HTERT RPE-1 (cell line): ENCODE data around the gene MGAT1.

ENCODE experiments used
- in situ Hi-C: fragments of 300-500 bp; cut with MboI; formaldehyde crosslinking; loops from 4 replicates; pipeline ENCODE4 v1.14.3; 2020; ENCODE audit warnings: low sequenced_read_pairs

MGAT1 gene

DNA sequence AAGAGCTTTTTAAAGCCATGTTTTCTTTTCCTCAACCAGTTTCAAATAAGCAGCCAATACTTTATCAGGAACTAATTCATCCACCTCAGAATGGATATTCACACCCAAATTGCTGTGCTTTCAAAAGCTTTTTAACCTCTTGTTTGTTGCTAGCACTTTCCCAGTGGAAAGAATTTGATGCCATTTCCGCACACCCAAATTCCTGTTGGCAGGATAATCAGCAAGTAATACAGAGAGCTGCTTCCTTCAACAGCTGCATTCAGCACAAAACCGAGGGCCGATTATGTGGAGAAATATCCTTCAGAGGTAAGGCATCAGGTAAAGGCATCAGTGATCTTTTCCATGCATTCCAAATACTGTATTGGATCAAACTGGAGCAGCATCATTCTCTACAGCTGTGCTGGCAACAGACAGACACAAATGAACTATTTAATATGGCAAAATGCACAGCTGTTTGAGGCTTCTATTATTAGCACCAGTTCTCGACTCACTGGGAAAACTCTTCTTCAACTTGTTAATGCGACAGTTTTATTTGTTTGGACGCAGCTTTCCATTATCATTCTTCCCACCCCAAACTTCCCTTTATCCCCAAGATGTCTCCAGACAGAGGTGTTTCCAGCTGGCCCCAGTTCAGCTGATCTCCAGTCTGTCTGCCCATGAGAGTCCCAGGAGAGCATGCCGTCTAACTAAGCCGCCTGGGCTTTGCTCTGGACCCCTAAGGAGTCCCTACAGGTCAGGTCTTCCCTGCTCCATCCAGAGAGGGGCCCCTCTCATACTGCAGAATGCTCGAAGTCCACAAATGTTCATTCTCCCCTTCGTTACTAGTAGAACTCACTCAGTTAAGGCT, 22.2 kb upstream of the MGAT1 start:
- in situ Hi-C loops: no loop called here

DNA sequence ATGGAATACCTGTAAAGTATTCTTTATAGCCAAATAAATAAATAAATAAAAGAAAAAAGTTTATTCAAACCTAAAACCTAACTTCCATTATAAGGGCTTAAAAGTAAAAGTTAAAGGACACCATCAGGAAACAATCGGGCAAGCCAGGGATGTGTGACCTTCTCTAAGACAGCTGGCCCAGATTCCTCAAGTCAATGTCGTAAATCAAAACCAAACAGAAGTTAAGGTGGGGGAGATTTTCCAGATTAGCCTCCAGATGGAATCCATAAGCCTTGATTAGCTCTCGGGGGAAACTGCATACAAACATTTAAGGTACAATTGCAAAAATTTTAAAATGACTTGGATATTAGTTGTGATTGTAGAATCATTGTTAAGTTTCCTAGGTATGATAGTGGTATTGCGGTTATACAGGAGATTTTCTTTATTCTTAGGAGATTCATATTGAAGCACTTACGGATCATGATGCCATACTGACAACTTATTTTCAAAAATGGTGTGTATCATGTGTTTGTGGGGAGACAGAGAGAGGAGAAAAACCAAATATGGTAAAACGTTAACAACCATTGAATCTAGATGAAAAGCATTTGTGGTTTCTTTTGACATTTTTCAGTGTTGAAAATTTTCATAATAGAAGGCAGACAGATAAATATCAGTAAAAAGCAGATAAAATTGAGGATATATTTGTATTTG, 21.5 kb upstream of the MGAT1 start:
- in situ Hi-C loops: no loop called here

DNA sequence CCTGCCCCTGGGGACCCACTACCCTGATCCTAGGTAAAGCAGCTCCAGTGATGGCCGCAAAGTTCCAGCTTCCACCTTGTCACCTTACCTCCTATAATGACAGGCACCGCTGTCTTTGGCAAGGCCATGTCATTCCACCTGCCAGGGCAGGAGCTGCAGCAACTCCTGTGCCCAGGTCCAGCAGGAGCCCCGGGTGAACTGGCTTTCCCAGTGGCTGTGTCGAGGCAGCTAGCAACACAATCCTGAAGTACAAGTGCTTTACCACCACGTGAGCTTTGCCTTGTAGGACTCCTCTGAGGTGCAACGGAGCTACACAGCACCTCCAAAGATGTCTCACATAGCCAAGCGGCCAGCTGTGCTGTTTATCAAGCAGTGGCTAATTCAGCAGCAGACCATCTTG, 20.7 kb upstream of the MGAT1 start:
- in situ Hi-C loops: no loop called here

DNA sequence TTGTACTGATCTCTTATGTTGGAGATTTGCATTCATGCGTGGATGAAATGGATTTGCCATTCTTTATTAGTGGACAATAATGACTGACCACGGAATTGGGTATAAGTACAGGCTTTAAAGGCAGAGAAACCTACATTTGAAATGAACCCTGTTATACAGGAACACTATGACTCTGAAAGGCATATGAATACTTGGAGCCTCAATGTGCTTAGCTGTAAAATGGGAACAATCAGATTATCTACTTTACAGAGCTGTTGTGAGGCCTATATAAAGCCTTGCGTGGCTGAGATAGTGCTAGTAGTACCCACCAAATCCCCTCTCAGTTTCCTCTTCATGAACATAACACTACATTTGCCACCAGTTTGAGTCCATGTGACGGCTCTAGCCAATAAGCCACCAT, 18.9 kb upstream of the MGAT1 start:
- in situ Hi-C loops: no loop called here

DNA sequence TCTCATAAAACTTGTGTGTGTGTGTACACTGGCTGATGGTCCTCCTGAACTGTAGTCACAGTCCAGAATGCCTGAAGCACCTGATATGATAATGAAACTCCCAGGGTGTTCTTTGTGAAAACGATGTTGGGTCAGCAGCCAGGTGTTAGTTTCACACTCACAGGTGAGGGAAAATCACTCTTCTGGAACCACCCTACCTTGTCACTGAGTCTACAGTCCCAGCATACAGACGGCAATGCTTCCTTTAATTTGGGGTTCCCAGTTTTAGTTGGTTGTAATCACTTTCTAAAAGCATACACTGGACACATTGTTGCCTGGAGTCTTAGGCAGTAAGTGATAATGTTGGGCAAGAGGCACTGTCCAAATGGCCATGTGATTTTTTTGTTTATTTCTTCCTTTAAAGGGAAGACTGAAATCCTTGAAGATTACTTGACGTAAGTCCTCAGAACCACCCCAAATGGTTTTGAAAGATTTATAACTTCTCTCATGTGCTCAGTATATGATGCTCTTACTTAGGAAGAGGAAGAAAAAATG, 18.2 kb upstream of the MGAT1 start:
- in situ Hi-C loops: no loop called here

DNA sequence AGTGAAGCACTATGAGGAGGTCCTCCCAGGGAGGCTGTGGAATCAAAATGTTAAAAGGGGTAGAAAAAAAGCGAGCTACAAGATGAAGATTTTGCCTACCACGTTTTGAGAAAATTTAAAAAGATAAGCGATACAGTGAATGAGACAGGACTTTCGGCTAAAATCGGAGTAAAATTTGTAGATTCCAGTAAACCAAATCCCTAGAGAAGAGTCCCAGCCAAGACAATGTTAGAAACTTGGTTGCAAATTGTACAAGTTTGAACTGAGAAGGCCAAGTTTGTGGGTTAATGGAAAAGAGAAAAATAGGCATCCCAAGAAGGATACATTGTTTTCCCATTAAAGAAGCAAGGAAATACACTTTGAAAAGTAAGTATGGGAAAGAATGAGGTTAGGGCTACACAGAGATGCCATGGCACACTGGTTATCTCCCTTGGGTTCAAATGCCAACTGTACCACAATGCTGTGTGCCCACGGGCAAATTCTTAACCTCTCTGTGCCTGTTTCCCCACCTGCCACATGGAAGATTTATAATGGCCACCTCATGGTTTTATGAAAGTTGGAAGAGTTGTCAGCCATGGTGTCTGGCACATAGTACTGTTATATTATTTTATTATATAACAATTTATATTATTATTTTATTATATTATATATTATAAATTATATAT, 16.2 kb upstream of the MGAT1 start:
- in situ Hi-C loops: no loop called here

DNA sequence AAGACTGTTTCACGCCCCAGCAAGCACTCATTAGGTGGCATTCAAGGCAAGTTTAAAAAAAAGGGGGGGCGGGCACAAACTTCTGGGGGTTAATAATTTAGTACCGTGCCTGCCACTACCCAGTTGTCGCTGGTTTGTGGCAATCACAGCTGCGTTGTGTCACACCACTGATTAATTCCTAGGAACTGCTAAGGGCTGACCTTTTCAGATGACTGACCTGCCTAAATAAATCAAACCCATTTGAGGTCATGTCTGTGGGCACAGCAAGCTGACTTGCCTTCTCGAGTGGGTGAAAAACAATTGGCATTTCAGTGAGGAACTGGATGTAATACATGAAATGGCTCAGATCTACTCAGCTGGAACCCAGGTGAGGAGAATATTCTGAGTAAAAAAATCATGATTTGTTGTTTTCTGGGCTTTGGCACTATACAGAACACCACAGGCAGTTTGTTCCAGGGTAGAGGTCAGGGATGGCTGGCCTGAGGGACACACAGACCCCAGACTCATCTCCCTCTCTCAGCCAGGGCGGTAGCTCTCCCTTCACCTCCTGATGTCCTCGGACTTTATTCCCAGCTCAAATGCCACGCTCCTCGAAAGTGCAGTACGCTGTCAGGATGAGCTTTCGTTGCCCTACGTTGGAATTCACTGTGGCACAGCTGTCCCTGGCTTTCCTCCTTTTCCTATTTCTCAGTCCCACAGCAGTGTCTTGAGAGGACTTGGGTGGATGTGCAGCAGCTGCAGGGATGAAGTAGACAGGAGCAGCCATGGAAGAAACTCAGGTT, 15.5 kb upstream of the MGAT1 start:
- in situ Hi-C loops: no loop called here

DNA sequence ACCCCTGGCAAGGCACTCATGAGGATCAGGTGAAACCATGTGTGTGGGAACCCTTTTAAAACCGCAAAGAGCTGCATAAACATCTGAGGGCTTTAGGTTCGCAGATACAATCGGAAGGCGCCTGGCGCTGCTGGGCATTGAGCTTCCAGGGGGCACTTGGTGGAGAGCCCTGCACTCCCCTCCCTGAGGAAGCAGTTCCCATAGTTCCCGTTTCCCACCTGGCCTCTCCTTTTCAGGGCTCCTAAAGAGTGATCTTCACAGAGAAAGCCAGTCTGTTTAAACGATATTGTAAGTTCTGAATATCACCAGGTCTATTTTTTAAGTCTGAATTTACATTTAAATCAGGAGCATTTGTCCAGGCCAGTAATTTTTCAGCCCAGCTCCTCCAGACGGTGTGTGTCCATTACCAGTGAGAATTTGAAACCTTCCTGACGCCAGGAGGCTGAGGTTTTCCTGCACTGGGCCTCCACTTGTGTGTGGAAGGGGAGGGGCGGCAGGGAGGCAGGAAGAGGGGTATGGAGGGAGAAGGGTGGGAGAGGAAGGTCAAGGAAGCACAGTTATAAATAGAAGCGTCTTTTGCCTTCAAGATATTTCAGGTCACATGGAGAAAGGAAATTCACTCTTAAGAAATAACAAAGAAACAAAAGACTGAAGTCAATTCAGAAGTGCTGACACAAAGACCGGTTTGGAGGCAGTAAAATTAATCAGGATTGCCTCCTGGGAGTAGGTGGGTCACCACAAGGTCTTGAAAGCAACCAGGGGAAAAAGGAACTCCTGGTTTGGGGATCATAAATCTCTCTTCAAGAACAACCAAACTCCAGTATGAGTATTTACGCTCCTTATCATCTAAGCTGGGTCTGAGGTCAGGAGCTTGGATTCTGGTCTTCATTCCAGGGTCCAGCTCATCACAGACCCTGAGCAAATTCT, 14.3 kb upstream of the MGAT1 start:
- in situ Hi-C loops: no loop called here

DNA sequence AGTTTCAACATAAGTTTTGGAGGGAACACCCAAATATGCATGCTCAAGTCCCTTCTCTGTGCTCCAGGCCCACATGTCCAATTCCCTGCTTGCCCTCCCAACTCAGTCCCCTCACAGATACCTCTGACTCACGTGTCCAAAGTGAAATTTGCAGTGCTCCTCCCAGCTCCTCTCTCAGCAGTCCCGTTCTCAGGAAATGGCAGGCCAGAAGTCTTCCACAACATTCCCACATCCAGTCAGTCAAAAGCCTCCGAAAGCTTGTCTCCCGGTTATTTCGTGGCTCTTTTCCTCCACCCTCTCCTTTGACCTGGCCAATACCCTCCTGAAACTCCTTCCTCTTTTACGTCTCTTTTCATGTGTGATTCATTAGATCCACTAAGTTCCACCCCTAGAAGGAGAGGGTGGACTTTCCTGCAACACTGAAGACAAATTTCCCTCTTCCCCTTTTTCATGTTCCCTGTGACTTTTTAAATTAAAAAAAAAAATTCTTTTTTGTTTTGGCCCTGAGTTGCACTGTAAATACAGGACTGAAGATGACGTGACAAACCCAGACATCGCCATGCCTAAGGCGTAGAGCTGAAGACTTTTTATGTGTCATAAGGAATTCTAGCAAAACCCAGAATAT, 12.8 kb upstream of the MGAT1 start:
- in situ Hi-C loops: no loop called here

DNA sequence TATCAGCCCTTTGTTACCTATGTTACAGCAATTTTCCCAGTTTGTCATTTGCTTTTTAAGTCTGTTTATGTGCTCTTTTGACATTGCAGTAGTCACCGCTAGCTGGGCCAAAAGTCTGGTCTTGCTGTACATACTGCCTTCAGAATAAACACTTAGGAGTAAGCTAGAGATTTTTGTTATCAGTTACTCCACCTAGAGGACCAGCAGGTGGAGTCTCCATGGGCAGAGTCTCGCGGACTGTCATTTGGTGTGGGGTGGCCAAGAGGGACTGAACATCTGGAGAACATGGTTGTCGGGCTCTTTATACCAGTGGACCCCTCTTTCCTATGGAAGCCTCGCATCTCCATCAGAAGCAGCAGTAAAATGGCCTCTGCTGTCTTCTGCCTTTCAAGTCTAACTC, 10.8 kb upstream of the MGAT1 start:
- in situ Hi-C loops: no loop called here

DNA sequence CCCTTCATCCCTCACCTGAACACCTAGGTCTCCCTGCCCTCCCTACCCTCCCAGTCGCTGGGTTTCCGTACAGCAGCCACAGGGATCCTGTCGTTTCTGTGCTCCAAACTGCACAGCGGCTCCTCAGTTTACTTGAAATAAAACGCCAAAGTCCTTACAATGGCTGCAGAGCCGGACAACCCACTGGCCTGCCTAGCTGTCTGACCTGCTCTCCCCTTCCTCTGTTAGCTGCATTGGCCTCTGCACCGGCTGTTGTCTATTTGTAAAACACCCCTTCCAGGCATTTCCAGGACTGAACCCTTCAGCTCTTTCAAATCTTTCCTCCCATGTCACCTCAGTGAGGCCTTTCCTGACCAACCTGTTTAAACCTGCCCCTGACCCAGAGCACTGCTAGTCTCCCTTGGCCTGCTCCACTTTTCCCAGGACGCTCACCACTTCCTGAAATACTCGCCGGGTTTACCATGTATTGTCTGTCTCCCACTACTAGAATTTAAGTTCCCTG, 9.1 kb upstream of the MGAT1 start:
- in situ Hi-C loops: no loop called here

DNA sequence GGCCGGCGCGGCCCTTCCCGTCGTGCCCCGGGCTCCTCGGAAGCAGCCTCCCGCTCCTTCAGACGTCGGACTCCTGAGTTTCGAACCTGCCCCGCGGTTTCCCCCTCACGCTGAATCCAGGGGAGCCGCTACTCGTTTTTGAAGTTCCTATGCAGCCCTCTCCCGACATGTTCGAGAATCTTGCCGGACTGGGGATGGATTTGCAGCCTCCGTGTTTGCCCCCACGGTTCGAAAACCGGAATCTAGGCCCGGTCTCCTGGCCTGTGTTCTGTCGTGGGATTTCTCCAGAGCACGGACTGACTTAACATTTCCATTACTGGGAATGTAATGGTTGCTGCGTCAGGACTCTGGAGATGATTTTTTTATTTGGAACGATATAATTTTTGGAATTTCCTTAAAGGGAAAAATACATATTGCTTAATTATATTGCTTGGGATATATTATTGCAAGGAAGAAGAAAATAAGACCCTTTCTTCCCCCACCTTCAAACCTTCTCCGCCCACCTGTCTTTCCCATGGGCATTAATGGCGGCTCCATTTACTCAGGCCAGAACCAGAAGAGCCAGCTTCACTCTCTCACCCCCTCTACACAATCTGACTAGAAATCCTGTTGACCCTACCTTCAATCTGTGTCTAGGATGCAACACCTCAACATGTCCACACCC, 8.5 kb upstream of the MGAT1 start:
- in situ Hi-C loops: no loop called here

DNA sequence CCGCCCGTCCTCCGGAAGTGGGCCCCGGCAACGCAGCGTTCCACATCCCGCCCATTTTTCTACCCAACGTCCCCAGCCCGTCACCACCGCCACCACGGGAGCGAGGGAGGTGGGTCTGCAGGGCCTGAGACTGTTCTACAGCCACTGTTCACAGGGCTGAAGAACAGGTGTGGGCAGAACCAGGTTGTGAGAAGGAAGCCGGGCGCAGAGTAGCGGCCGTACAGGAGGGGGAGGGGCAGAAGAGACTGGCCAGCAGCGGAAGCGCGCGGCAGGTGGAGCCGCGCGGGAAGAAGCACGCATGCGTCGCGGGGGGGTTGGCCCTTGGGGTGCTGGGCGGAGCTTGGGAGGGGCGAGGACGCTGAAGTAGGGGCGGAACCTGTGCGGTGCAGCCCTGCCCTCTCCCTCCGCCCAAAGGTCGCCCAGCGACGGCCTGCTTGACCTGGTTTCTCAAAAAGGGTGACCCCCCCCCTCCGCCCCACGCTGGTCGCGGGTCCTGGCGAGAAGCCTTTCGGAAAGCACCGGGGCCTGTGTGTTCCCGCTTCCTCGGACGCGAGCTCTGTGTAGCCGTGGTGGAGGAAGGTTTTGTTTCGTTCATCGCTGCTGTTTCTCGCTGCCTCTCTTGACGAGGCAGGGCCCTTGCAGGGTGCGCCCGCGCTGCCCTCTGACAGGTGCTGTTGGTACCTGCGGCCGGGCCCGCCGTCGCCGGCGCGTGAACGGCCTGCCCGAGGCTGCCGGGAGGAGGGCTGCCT, 7.8 kb upstream of the MGAT1 start:
- in situ Hi-C loops: no loop called here

DNA sequence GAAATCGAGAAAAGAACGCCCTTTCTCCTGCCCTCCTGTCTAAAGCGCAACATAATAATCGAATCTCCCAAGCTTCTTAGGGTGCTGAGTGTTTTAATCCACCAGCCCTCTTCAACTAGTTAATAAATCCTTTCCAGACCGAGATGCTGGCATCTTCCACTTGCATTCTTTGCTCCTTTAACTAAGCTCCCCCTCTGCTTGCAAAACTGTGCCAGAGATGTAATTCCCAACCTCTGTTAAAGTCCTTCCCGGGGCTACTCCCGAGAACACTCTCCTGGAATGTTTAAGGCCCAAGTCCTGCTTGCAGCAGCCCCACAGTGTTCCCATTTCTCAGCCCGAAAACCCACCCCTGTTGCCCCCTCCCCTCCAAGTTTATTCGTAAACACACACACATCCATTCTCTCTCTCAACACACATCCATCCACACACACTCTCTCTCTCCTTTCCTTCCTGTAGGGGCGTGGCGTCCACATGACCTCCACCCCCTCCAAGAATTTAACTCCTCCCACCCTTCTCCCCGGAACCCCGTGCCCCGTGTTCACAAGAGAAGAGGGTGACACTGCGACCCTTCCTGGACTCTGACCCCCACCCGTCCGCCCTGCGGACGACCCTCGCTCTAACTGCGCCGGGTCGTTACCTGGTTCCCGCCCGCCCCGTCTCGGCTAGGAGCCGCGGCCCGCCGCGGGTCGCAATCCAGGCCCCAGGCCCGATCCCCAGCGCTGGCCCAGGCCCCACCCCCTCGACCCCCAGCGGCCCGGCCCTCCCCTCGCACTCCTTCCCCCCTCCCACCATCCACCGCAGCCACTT, 7.0 kb upstream of the MGAT1 start:
- in situ Hi-C loops: no loop called here

DNA sequence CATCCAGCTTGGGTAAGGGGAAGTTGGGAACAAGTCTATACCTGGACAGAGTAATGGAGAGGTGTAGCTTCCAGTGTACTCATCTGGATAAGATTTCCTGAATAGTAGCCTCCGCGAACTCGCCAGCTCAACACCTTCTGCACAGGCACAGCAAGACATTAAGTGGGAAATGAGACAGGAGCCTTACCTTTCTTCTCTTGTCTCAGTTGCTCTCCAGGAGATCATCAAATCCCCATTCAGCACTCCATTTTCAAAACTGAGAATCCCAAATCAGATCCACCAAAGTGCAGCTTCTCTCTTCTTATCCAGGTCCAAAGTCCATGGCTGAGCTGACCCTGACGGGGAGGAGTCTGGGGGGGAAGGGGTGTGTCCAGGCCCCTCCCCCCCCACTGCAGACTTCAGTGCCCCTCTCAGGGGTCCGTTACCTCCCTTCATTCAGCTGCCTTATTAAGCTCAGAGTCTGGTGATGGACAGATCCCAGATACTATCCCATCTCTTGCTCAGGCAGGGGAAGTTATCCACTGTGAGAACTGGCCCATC, 5.9 kb upstream of the MGAT1 start:
- in situ Hi-C loops: no loop called here

DNA sequence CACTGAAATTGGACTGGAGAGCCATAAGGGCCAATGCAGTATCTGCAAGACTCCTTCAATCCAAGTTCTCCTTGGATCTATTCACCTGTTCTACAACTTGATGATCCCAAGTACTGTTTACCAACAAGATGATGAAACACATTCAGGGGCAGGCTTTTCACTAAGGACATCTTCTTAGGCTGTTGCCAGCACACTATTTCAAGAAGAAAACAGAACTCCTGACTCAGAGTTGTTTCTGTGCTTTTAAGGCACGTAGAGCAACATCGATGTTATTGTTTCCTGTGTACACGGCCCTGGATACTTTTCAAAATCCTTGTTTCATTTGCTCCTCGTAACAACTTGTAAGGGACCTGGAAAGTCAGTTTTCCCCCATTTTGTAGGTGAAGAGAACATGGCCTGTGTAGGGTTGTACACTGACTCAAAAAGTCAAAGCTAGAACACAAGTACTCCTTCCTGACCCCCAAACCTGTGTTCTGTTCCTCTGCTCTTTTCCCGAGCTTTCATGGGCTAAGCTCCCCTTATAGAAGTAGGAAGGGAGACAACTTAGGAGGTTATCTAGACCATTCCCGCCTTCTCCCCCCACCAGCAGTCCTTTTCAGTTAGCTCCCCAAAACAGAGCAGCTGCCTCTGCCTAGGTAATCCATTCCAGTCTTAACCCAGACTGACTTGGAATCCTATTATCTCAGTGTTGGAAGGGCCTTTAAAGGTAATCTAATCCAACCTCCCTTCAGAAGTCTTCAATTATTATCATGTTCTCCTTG, 5.2 kb upstream of the MGAT1 start:
- in situ Hi-C loops: no loop called here
